PC-3 (cell line): ENCODE measurements around the gene PRICKLE2. TPM values are rescaled to one million over a fixed set of nuclear protein-coding genes. Genes with fewer than 3 reads are reported as not detected.

ENCODE experiments used
- ATAC-seq: fragments of 200-7000 bp; cut with Tn5 transposase; 2 replicates; pipeline ENCODE4 v1.9.1; 2020; ENCODE audit warnings: mild to moderate bottlenecking, moderate library complexity
- BruUV-seq: library from RNA; stranded (reverse); fragments of 400-500 nt; replicated peaks from 2 replicates; lab custom pipeline; 2021; lab: Mats Ljungman, UMichigan
- CTCF ChIA-PET: fragments of 300-600 bp; sonication (Branson Sonifier 250); formaldehyde crosslinking; loops from one replicate; lab custom pipeline; 2022; ENCODE audit warnings: antibody characterized with exemption; lab: Charles Lee
- POLR2A ChIA-PET: fragments of 300-600 bp; sonication (Branson Sonifier 250); formaldehyde crosslinking; loops from one replicate; lab custom pipeline; 2022; ENCODE audit warnings: antibody characterized with exemption; ENCODE audit not compliant: unreplicated experiment; lab: Charles Lee
- DNase-seq: peaks from one replicate; pipeline ENCODE4 v3.0.0-alpha.2; 2015
- H2AFZ ChIP-seq: fragments of 300-600 bp; sonication (generic); 2 replicates; pipeline ENCODE4 v1.6.0; 2016; ENCODE audit warnings: antibody characterized with exemption, low read length
- H3F3A ChIP-seq: fragments of 300-600 bp; sonication (generic); one replicate; pipeline ENCODE4 v1.6.0; 2017; ENCODE audit warnings: antibody characterized with exemption, low read length, control low read depth, mild to moderate bottlenecking; ENCODE audit not compliant: unreplicated experiment
- H3K27ac ChIP-seq: fragments of 300-600 bp; sonication (generic); 2 replicates; pipeline ENCODE4 v1.5.1; 2016; ENCODE audit warnings: mild to moderate bottlenecking, low read length
- H3K27me3 ChIP-seq: fragments of 300-600 bp; sonication (generic); 2 replicates; pipeline ENCODE4 v1.6.1; 2016; ENCODE audit warnings: low read length, mixed read lengths
- H3K36me3 ChIP-seq: fragments of 300-600 bp; sonication (generic); 2 replicates; pipeline ENCODE4 v1.6.1; 2016; ENCODE audit warnings: low read depth, mixed run types, low read length, mixed read lengths
- H3K4me1 ChIP-seq: fragments of 300-600 bp; sonication (generic); 2 replicates; pipeline ENCODE4 v1.5.1; 2016; ENCODE audit warnings: low read length; ENCODE audit not compliant: insufficient read depth
- H3K4me2 ChIP-seq: fragments of 300-600 bp; sonication (generic); 2 replicates; pipeline ENCODE4 v1.6.0; 2016; ENCODE audit warnings: low read length
- H3K4me3 ChIP-seq: fragments of 300-600 bp; sonication (generic); 2 replicates; pipeline ENCODE4 v1.5.1; 2016; ENCODE audit warnings: mild to moderate bottlenecking, low read length, mixed read lengths
- H3K79me2 ChIP-seq: fragments of 300-600 bp; sonication (generic); 2 replicates; pipeline ENCODE4 v1.6.1; 2017; ENCODE audit warnings: low read length, mixed read lengths
- H3K9ac ChIP-seq: fragments of 300-600 bp; sonication (generic); 2 replicates; pipeline ENCODE4 v1.6.0; 2016; ENCODE audit warnings: mild to moderate bottlenecking, low read length
- H3K9me2 ChIP-seq: fragments of 300-600 bp; sonication (generic); replicated peaks from 2 replicates; pipeline ENCODE4 v1.6.1; 2016; ENCODE audit warnings: mixed run types, low read length, mixed read lengths
- H3K9me3 ChIP-seq: fragments of 300-600 bp; sonication (generic); 2 replicates; pipeline ENCODE4 v1.6.1; 2016; ENCODE audit warnings: low read length, mixed read lengths
- H4K20me1 ChIP-seq: fragments of 300-600 bp; sonication (generic); 2 replicates; pipeline ENCODE4 v1.6.1; 2016; ENCODE audit warnings: low read length, mixed read lengths
- CTCF ChIP-seq: fragments of 300-600 bp; sonication (generic); conservative IDR thresholded peaks from 2 replicates; pipeline ENCODE4 v1.5.1; 2017; ENCODE audit warnings: antibody characterized with exemption, low read depth, mild to moderate bottlenecking, low read length
- EZH2 ChIP-seq: fragments of 300-600 bp; sonication (generic); IDR thresholded peaks from one replicate; pipeline ENCODE4 v1.6.1; 2017; ENCODE audit warnings: antibody characterized with exemption, mild to moderate bottlenecking, low read length; ENCODE audit not compliant: unreplicated experiment
- EZH2phosphoT487 ChIP-seq: fragments of 300-600 bp; sonication (generic); IDR thresholded peaks from 2 replicates; pipeline ENCODE4 v1.6.1; 2018; ENCODE audit warnings: mild to moderate bottlenecking, antibody characterized with exemption, low read length, borderline replicate concordance
- intact Hi-C: fragments of 100-400 bp; cut with micrococcal nuclease; formaldehyde crosslinking; loops from 2 replicates; pipeline ENCODE4 v1.9.0; 2023
- total RNA-seq: library from RNA; depleted of rRNA; stranded (reverse); fragments of >200 nt; gene quantifications from 2 replicates; pipeline ENCODE4 v1.2.3, GENCODE V29; 2014

Gene PRICKLE2
- total RNA-seq, 1 experiment from 2014 or later, result 1.8 TPM

- H3K9ac ChIP-seq, result no peak overlapping the region
- ChIA-PET POLR2A (no interaction called here), CTCF (no interaction called here)
- H3K79me2 ChIP-seq, result no peaks in the 10 kb centered on the region
- no peaks in the 10 kb centered on the region for H3K9me2 ChIP-seq
- H3F3A ChIP-seq, result no peaks in the 10 kb centered on the region
- intact Hi-C loops, result no loop called here
- no peaks in the 10 kb centered on the region for H3K36me3 ChIP-seq
- ATAC-seq, result no peak
- H4K20me1 ChIP-seq, result no peaks in the 10 kb centered on the region
- no peak overlapping the region for H3K4me2 ChIP-seq
- no TSS peak for BruUV-seq
- peaks cover 9% of the 10 kb centered on the region for H3K4me1 ChIP-seq
- DNase-seq, result no peak
- H3K27me3 ChIP-seq, result no peaks in the 10 kb centered on the region
- no peak overlapping the region for H3K4me3 ChIP-seq
- TF ChIP-seq EZH2phosphoT487 (no peak), EZH2 (no peak), CTCF (no peak)
- H3K9me3 ChIP-seq, result no peaks in the 10 kb centered on the region
- H3K27ac ChIP-seq, result no peak overlapping the region
- no peak overlapping the region for H2AFZ ChIP-seq
Measured at GRCh38 chr3:64271631-64272030, 46.4 kb upstream of the PRICKLE2 start.

- no peak overlapping the region for H2AFZ ChIP-seq
- peaks cover 16% of the 10 kb centered on the region for H3K4me1 ChIP-seq
- ChIA-PET CTCF (no interaction called here), POLR2A (no interaction called here)
- no peaks in the 10 kb centered on the region for H3K9me3 ChIP-seq
- H3K79me2 ChIP-seq, result no peaks in the 10 kb centered on the region
- no peaks in the 10 kb centered on the region for H3F3A ChIP-seq
- BruUV-seq, result no TSS peak
- no peaks in the 10 kb centered on the region for H3K27me3 ChIP-seq
- H3K36me3 ChIP-seq, result no peaks in the 10 kb centered on the region
- no peak overlapping the region for H3K9ac ChIP-seq
- H3K27ac ChIP-seq, result no peak overlapping the region
- intact Hi-C loops, result no loop called here
- no peak for DNase-seq
- no peak overlapping the region for H3K4me2 ChIP-seq
- ATAC-seq, result no peak
- H4K20me1 ChIP-seq, result no peaks in the 10 kb centered on the region
- no peak overlapping the region for H3K4me3 ChIP-seq
- H3K9me2 ChIP-seq, result no peaks in the 10 kb centered on the region
- TF ChIP-seq EZH2 (no peak), CTCF (no peak), EZH2phosphoT487 (no peak)
Measured at GRCh38 chr3:64270866-64271260, 45.6 kb upstream of the PRICKLE2 start.

GRCh38 chr3:64270142-64270865 lies 45.0 kb upstream of the PRICKLE2 start:
- no TSS peak for BruUV-seq
- no peak overlapping the region for H3K9ac ChIP-seq
- H3K27ac ChIP-seq, result no peak overlapping the region
- ChIA-PET POLR2A (no interaction called here), CTCF (no interaction called here)
- no peak for TF ChIP-seq CTCF
- TF ChIP-seq EZH2, result no peak
- TF ChIP-seq EZH2phosphoT487, result no peak
- intact Hi-C loops, result no loop called here
- ATAC-seq (no peak), DNase-seq (no peak)
- H3K9me3 ChIP-seq, result no peaks in the 10 kb centered on the region
- H3K4me2 ChIP-seq, result no peak overlapping the region
- H3K36me3 ChIP-seq, result no peaks in the 10 kb centered on the region
- no peak overlapping the region for H3K4me3 ChIP-seq
- no peak overlapping the region for H2AFZ ChIP-seq
- no peaks in the 10 kb centered on the region for H4K20me1 ChIP-seq
- H3K79me2 ChIP-seq, result no peaks in the 10 kb centered on the region
- peaks cover 22% of the 10 kb centered on the region for H3K4me1 ChIP-seq
- H3K9me2 ChIP-seq, result no peaks in the 10 kb centered on the region
- no peaks in the 10 kb centered on the region for H3K27me3 ChIP-seq
- no peaks in the 10 kb centered on the region for H3F3A ChIP-seq
